Measurements from ENCODE around the gene FPR2.

FPR2 gene

DNA sequence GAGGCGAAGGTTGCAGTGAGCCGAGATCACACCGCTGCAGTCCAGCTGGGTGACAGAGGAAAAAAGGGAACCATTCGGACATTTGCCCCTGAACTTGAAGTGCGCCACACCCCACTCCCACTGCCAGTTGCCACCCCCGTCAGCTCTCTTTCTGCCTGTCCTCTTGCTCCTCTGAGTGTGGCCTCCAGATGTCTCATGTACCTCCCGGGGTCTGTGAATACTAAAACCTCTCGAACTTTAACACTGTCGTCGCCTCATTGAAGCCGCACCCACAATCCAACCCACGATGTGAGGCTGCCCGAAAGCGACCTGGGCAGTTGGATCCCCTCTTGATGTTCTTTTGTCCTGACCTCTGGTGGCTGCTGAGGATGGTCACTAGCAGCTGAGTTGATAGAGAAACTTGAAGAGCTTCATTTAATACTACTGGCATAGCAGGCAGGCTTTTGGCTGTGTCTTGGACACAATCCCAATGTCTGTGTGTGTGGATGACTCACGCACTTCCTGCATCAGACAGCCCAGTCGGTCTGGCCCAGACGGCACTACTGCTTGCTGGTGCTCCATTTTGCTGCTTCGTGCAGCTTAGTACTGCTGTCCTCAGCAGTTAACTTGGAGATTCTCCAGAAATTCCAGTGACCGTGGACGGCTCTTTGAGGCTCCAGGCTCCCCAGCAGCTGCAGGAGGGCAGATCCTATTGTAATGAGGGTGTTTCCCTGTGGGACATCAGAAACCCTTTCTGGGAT, 38.2 kb downstream of the FPR2 start:
- H3K4me3 ChIP-seq (replicated peaks; ENCODE audit: insufficient read depth, low read length): no peak overlapping the region
- H3K27me3 ChIP-seq (ENCODE audit: insufficient read depth, poor library complexity, severe bottlenecking): no peaks in the 10 kb centered on the region
- no peak for DNase-seq (ENCODE audit: low read depth in 1 of 2, low spot score in 1 of 2)
- H3K27ac ChIP-seq (replicated peaks): no peak overlapping the region
- TF ChIP-seq, protein P1, sequence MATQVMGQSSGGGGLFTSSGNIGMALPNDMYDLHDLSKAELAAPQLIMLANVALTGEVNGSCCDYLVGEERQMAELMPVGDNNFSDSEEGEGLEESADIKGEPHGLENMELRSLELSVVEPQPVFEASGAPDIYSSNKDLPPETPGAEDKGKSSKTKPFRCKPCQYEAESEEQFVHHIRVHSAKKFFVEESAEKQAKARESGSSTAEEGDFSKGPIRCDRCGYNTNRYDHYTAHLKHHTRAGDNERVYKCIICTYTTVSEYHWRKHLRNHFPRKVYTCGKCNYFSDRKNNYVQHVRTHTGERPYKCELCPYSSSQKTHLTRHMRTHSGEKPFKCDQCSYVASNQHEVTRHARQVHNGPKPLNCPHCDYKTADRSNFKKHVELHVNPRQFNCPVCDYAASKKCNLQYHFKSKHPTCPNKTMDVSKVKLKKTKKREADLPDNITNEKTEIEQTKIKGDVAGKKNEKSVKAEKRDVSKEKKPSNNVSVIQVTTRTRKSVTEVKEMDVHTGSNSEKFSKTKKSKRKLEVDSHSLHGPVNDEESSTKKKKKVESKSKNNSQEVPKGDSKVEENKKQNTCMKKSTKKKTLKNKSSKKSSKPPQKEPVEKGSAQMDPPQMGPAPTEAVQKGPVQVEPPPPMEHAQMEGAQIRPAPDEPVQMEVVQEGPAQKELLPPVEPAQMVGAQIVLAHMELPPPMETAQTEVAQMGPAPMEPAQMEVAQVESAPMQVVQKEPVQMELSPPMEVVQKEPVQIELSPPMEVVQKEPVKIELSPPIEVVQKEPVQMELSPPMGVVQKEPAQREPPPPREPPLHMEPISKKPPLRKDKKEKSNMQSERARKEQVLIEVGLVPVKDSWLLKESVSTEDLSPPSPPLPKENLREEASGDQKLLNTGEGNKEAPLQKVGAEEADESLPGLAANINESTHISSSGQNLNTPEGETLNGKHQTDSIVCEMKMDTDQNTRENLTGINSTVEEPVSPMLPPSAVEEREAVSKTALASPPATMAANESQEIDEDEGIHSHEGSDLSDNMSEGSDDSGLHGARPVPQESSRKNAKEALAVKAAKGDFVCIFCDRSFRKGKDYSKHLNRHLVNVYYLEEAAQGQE (IDR thresholded peaks at IDR 0.05; ENCODE audit: insufficient replicate concordance, low read depth): no peak
- TF ChIP-seq GABPA (IDR thresholded peaks at IDR 0.05; ENCODE audit: low read depth) (no peak), SPI1 (IDR thresholded peaks at IDR 0.05; ENCODE audit: borderline replicate concordance, low read depth) (no peak), POLR2AphosphoS5 (IDR thresholded peaks at IDR 0.05; ENCODE audit: low read depth) (no peak)
- TF ChIP-seq, protein P2, sequence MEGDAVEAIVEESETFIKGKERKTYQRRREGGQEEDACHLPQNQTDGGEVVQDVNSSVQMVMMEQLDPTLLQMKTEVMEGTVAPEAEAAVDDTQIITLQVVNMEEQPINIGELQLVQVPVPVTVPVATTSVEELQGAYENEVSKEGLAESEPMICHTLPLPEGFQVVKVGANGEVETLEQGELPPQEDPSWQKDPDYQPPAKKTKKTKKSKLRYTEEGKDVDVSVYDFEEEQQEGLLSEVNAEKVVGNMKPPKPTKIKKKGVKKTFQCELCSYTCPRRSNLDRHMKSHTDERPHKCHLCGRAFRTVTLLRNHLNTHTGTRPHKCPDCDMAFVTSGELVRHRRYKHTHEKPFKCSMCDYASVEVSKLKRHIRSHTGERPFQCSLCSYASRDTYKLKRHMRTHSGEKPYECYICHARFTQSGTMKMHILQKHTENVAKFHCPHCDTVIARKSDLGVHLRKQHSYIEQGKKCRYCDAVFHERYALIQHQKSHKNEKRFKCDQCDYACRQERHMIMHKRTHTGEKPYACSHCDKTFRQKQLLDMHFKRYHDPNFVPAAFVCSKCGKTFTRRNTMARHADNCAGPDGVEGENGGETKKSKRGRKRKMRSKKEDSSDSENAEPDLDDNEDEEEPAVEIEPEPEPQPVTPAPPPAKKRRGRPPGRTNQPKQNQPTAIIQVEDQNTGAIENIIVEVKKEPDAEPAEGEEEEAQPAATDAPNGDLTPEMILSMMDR (IDR thresholded peaks at IDR 0.05; ENCODE audit: insufficient read depth, low read length): no peak

DNA sequence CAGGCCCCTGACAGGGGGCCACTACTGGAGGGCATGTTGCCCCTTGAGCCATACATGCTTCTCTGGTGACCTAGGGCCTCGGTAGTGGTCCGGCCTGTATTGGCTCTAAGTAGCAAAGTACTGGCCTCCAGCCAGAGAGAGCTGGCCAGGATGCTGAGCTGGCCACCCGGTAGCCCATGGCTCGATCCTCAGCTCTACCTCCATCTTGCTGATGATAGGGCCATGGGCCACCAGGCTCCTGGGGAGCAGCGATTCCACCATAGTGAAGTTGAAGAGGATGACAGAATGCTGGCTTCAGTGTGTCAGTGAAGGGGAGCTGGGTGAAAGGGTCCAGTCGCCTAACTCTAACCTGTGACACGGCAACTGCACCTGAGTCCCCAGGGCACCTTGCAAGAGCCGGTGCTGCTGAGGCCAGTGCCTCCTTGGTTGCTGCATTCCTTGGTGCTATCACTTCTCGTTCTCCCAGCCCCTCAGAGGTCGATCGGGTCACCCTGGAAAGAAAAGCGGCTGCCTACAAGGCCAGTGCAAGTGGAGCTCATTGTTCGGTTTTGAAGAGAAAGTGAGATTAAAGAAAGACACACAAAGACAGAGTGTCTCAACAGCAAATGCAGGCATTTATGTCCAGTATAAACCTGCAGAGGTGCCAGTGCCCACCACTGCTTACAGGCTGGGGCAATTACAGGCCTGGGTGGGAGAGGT, 38.9 kb downstream of the FPR2 start:
- Histone ChIP-seq H3K27me3 (ENCODE audit: insufficient read depth, poor library complexity, severe bottlenecking) (no peaks in the 10 kb centered on the region), H3K27ac (replicated peaks) (no peak overlapping the region), H3K4me3 (replicated peaks; ENCODE audit: insufficient read depth, low read length) (no peak overlapping the region)
- TF ChIP-seq POLR2AphosphoS5 (IDR thresholded peaks at IDR 0.05; ENCODE audit: low read depth) (no peak), GABPA (IDR thresholded peaks at IDR 0.05; ENCODE audit: low read depth) (no peak)
- TF ChIP-seq, protein P1 (IDR thresholded peaks at IDR 0.05; ENCODE audit: insufficient replicate concordance, low read depth): no peak
- no peak for DNase-seq (ENCODE audit: low read depth in 1 of 2, low spot score in 1 of 2)

DNA sequence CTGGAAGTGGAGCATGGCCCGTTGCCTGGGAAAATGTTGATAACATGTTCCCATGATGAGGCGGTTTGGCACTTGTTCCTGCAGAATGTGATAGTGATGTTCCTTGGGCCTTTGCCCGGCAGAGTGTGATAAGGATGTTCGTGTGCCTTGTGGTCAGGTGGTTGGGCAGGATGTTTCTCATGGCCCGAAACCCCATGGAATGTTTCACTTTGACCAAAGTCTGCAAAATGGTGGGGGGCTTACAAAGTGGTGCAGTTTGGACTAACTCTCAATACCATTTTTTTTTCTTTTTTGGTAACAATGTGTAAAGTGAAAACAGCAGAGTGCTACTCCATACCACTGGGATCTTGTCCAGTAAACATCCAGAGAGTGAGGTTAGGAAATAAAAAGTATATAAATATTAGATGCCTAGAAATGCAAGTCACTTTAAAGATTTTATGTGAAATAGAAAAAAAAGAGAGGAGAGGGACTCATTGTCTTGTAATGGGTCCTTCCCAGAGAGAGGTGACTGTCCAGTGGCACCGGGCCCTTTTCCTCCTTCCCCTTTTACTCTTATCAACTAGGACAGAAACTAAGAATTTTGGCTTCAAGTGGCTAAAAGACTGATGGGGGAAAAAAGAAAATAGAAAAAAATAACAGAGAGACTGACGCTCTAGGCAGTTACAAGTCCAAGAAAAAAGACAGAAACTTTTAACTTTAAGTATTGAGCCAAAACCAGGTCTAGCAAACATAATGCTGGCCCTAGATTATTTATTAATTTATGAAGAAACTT, 39.7 kb downstream of the FPR2 start:
- no peak overlapping the region for H3K4me3 ChIP-seq (replicated peaks; ENCODE audit: insufficient read depth, low read length)
- no peak overlapping the region for H3K27ac ChIP-seq (replicated peaks)
- DNase-seq (ENCODE audit: low read depth in 1 of 2, low spot score in 1 of 2): no peak
- H3K27me3 ChIP-seq (ENCODE audit: insufficient read depth, poor library complexity, severe bottlenecking): no peaks in the 10 kb centered on the region
- TF ChIP-seq GABPA (IDR thresholded peaks at IDR 0.05; ENCODE audit: low read depth): no peak
- TF ChIP-seq POLR2AphosphoS5 (IDR thresholded peaks at IDR 0.05; ENCODE audit: low read depth): no peak
- no peak for TF ChIP-seq SPI1 (IDR thresholded peaks at IDR 0.05; ENCODE audit: borderline replicate concordance, low read depth)
- TF ChIP-seq, protein P2 (IDR thresholded peaks at IDR 0.05; ENCODE audit: insufficient read depth, low read length): no peak
- TF ChIP-seq, protein P1 (IDR thresholded peaks at IDR 0.05; ENCODE audit: insufficient replicate concordance, low read depth): no peak

Measured in HL-60 (cell line).